ENCODE results near the gene SCP2D1.

- no peak for TF ChIP-seq POLR2AphosphoS5 (IDR thresholded peaks at IDR 0.05; ENCODE audit: insufficient read depth in 1 of 2, low read depth in 1 of 2)
- no peak for TF ChIP-seq CTCF (IDR thresholded peaks at IDR 0.05)
Measured at GRCh38 chr20:18778690-18779392, 34.7 kb upstream of the SCP2D1 start.
